Glutamatergic neuron (in vitro differentiated cells): Measurements from ENCODE around the gene MRTFA. TPM values are rescaled to one million over a fixed set of nuclear protein-coding genes. Genes with fewer than 3 reads are reported as not detected.

ENCODE experiments used
- DNase-seq: peaks from one replicate; pipeline ENCODE4 v3.0.0; 2022
- H3K27ac Mint-ChIP-seq: one replicate; pipeline ENCODE4 v1.8.0; 2020; ENCODE audit warnings: mild to moderate bottlenecking, mixed read lengths, inconsistent platforms; ENCODE audit not compliant: unreplicated experiment
- H3K27me3 Mint-ChIP-seq: one replicate; pipeline ENCODE4 v1.8.0; 2020; ENCODE audit warnings: mild to moderate bottlenecking, moderate library complexity, mixed read lengths, inconsistent platforms; ENCODE audit not compliant: unreplicated experiment
- H3K36me3 Mint-ChIP-seq: one replicate; pipeline ENCODE4 v1.8.0; 2020; ENCODE audit warnings: mild to moderate bottlenecking, mixed read lengths, inconsistent platforms; ENCODE audit not compliant: unreplicated experiment
- H3K4me1 Mint-ChIP-seq: one replicate; pipeline ENCODE4 v1.8.0; 2020; ENCODE audit warnings: mild to moderate bottlenecking, low read depth, mixed read lengths, inconsistent platforms; ENCODE audit not compliant: unreplicated experiment
- H3K4me3 Mint-ChIP-seq: one replicate; pipeline ENCODE4 v1.8.0; 2020; ENCODE audit warnings: mild to moderate bottlenecking, mixed read lengths, inconsistent platforms; ENCODE audit not compliant: unreplicated experiment
- H3K9me3 Mint-ChIP-seq: one replicate; pipeline ENCODE4 v1.8.0; 2020; ENCODE audit warnings: mild to moderate bottlenecking, moderate library complexity, mixed read lengths, inconsistent platforms; ENCODE audit not compliant: unreplicated experiment
- total RNA-seq: library from RNA; stranded (reverse); fragmentation: NEBNext Ultra II Directional; extraction: Animal tissue kit (Norgen Biotek cat#: 25700); gene quantifications from one replicate; pipeline ENCODE4 v1.2.1, GENCODE V29; 2021; ENCODE audit not compliant: unreplicated experiment
- TF ChIP-seq, protein P1 (sequence below): fragments of 200-600 bp; sonication (generic); IDR thresholded peaks from one replicate; pipeline ENCODE4 v1.5.0; 2021; ENCODE audit not compliant: partially characterized antibody, unreplicated experiment

MRTFA gene
- total RNA-seq, 1 donor from 2014 or later: 91.7 TPM

DNA sequence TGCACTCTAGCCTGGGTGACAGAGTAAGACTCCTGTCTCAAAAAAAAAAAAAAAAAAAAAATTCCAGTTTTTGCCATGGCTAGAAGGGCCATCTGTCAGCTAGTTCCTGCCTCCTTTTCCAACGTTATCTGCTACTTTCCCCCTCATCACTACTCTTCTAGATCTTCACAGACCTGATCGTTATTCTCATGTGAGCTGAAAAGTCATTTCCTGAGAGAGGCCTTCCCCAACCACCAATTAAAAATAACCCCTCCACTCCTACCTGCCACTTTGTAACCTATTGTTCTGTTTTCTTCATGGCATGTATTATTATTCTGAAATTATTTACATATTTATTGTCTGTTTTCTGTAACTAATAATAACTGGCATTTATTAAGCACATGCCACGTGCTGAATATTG, 241.9 kb downstream of the MRTFA start:
- TF ChIP-seq, protein P1, sequence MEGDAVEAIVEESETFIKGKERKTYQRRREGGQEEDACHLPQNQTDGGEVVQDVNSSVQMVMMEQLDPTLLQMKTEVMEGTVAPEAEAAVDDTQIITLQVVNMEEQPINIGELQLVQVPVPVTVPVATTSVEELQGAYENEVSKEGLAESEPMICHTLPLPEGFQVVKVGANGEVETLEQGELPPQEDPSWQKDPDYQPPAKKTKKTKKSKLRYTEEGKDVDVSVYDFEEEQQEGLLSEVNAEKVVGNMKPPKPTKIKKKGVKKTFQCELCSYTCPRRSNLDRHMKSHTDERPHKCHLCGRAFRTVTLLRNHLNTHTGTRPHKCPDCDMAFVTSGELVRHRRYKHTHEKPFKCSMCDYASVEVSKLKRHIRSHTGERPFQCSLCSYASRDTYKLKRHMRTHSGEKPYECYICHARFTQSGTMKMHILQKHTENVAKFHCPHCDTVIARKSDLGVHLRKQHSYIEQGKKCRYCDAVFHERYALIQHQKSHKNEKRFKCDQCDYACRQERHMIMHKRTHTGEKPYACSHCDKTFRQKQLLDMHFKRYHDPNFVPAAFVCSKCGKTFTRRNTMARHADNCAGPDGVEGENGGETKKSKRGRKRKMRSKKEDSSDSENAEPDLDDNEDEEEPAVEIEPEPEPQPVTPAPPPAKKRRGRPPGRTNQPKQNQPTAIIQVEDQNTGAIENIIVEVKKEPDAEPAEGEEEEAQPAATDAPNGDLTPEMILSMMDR: no peak
- Mint-ChIP-seq H3K27me3 (peaks cover 4% of the 10 kb centered on the region), H3K4me3 (no peak overlapping the region)

DNA sequence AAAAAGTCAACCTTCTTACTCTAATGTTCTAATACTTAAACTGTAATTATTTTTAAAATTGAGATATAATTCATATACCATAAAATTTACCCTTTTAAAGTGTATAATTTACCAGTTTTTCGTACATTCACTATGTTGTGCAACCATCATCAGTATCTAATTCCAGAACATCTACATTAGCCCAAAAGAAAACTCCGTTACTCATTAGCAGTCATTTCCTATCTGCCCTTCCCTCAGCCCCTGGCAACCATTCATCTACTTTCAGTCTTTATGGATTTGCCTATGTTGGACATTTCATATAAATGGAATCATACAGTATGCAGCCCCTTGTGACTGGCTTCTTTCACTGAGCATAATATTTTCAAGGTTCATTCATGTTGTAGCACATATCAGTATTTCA, 243.9 kb downstream of the MRTFA start:
- Mint-ChIP-seq H3K27me3 (peaks cover 5% of the 10 kb centered on the region), H3K4me3 (no peak overlapping the region), H3K4me1 (peaks cover 13% of the 10 kb centered on the region), H3K27ac (no peak overlapping the region), H3K36me3 (peaks cover 6% of the 10 kb centered on the region), H3K9me3 (peaks cover 6% of the 10 kb centered on the region)
- TF ChIP-seq, protein P1: no peak
- no peak for DNase-seq

More for the DNA sequence above, 241.9 kb downstream of the MRTFA start:
- Mint-ChIP-seq H3K9me3 (peaks cover 6% of the 10 kb centered on the region), H3K4me1 (peaks cover 22% of the 10 kb centered on the region), H3K36me3 (peaks cover 6% of the 10 kb centered on the region), H3K27ac (no peak overlapping the region)
- no peak for DNase-seq

DNA sequence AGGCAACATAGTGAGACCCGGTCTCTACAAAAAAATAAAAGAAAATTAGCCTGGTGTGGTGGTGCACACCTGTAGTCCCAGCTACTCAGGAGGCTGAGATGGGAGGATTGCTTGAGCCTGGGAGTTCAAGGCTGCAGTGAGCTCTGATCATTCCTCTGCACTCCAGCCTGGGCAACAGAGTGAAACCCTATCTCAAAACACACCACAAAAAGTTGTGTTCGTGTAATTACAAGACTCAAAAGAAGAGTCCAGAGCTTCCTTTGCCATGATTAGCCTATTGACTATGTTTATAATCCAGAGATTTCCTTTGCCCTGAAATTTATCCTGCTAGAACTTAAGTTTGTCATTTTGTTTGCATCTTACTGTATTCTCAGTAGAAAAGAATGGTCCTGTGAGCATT, 245.1 kb downstream of the MRTFA start:
- Mint-ChIP-seq H3K4me1 (peaks cover 3% of the 10 kb centered on the region), H3K9me3 (peaks cover 2% of the 10 kb centered on the region), H3K27ac (no peak overlapping the region), H3K27me3 (peaks cover 5% of the 10 kb centered on the region), H3K36me3 (peaks cover 6% of the 10 kb centered on the region), H3K4me3 (no peak overlapping the region)
- TF ChIP-seq, protein P1: no peak
- no peak for DNase-seq

DNA sequence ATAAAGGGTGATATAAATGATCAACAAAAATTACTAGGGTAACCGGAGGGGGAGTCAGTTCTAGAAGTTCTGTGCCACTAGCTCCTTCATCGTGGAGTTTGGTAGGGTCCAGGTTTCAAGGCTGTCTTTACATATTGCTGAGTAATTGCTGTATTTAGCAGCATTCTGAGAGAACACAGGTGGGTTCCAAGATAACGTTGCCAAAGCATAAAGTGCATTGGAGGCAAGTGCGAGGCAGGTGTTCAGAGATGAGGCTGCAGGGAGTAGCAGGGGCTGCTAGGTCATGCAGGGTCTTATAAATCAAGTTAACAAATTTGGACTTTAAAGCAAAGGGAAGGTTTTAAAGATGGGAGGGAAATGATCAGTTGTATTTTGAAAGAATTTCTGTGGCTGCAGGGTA, 248.3 kb downstream of the MRTFA start:
- TF ChIP-seq, protein P1: no peak
- Mint-ChIP-seq H3K27me3 (peaks cover 6% of the 10 kb centered on the region), H3K27ac (no peak overlapping the region), H3K9me3 (no peaks in the 10 kb centered on the region), H3K36me3 (peaks cover 5% of the 10 kb centered on the region), H3K4me1 (no peaks in the 10 kb centered on the region), H3K4me3 (no peak overlapping the region)
- DNase-seq: no peak

DNA sequence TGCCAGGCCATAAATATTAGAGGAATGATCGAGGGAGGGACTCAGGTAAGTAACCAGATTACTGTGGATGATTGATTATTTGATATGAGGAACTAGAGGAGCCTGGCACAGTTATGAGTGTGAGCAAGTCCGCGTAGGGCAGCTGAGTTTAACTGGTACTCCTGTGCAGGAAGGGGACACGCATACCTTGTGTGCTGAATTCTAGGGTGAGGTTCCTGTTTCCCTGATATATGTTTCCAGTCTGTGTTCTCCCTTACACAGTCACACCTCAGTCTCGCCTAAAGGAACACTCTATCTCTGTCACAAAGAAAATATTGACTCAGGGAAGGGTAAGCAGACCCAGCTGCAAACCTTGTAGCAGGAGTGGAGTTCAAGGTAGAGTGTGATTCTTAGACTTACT, 248.8 kb downstream of the MRTFA start:
- TF ChIP-seq, protein P1: no peak
- H3K9me3 Mint-ChIP-seq: no peaks in the 10 kb centered on the region
- H3K36me3 Mint-ChIP-seq: peaks cover 5% of the 10 kb centered on the region
- no peak overlapping the region for H3K27ac Mint-ChIP-seq
- no peak overlapping the region for H3K4me3 Mint-ChIP-seq
- H3K27me3 Mint-ChIP-seq: peaks cover 6% of the 10 kb centered on the region
- no peaks in the 10 kb centered on the region for H3K4me1 Mint-ChIP-seq
- no peak for DNase-seq
